NT2/D1 (cell line): ENCODE data around the gene SDK1.

ENCODE experiments used
- SUZ12 ChIP-seq: IDR thresholded peaks from 2 replicates; pipeline ENCODE4 v1.6.1; 2011; ENCODE audit not compliant: insufficient read length, insufficient read depth; ENCODE audit errors: extremely low read depth
- YY1 ChIP-seq: IDR thresholded peaks from 2 replicates; pipeline ENCODE4 v1.6.1; 2011; ENCODE audit not compliant: insufficient read length, insufficient read depth
- ZNF274 ChIP-seq: IDR thresholded peaks from 2 replicates; pipeline ENCODE4 v1.6.1; 2011; ENCODE audit warnings: mild to moderate bottlenecking, low read depth, low read length

- TF ChIP-seq ZNF274 (no peak), SUZ12 (no peak), YY1 (no peak)
These were observed 779.9 kb downstream of the SDK1 start for GRCh38 chr7:4080954-4081353.
